ENCODE results near the gene RTL10. TPM values are rescaled to one million over a fixed set of nuclear protein-coding genes. Genes with fewer than 3 reads are reported as not detected.

RTL10 gene
- total and polyA plus RNA-seq, 2 of the 13 experiments (the other 11 are each of a cell fraction or from before 2014, with no cell fraction given) = 14.1 to 15.8 TPM

GRCh38 chr22:19853058-19853878 is 1.4 kb downstream of the RTL10 start:
- Histone ChIP-seq H3K27ac (ENCODE audit: extremely low read length, insufficient read depth, low read length) (peak overlapping the region; percentile 81), H4K20me1 (ENCODE audit: insufficient read depth, low read length) (peaks cover 9% of the 10 kb centered on the region), H3K27me3 (ENCODE audit: control insufficient read depth in 1 of 2, insufficient read depth in 2 of 2, low read length in 2 of 2) (no peaks in the 10 kb centered on the region; a peak in 1 of 5 replicates), H2AFZ (ENCODE audit: low read length) (no peak overlapping the region), H3K9ac (ENCODE audit: insufficient read depth, low read depth, low read length) (peak overlapping the region; percentile 95), H3K4me1 (ENCODE audit: insufficient read depth, low read length) (peaks cover 61% of the 10 kb centered on the region), H3K36me3 (replicated peaks in 1 of 2; ENCODE audit: control insufficient read depth in 1 of 2, insufficient read depth in 2 of 2, low read length in 2 of 2) (peaks cover 6 to 26% of the 10 kb centered on the region in 2 experiments), H3K4me3 (replicated peaks in 1 of 3; ENCODE audit: insufficient read depth in 1 of 3, low read depth in 2 of 3, low read length in 3 of 3) (peak overlapping the region; percentile 70 to 96 (median 94)), H3K79me2 (ENCODE audit: insufficient read depth, low read length) (peaks cover 45% of the 10 kb centered on the region), H3K9me3 (ENCODE audit: low read length) (no peaks in the 10 kb centered on the region), H3K4me2 (ENCODE audit: low read depth, low read length) (peak overlapping the region; percentile 80)
- FAIRE-seq = no peak
- CTCF ChIA-PET (ENCODE audit: low intra/inter-chr PET ratio, low total read pairs) = no interaction called here
- WGBS (ENCODE audit: low lambda C conversion rate) = 24% methylated on average over 10 of the region's 11 CpGs
- DNase-seq (ENCODE audit: low spot score) = no peak
- ATAC-seq = no peak
- POLR2A ChIA-PET = interaction anchor here (1.4 to 3.2 kb wide), 4 partner anchors 12 to 123 kb away, joined by 5 to 18 read pairs (median 6); partner anchors contain the start of genes COMT and TXNRD2
- in situ Hi-C loops (cut with HindIII; ENCODE audit: extremely low pct_ligation_motif_present, low pct_unique_long_range_greater_than_20kb) = loop anchor here (5.0 kb wide), 1 partner anchor 49 kb away; no protein-coding TSS in a partner anchor
- BruUV-seq (replicated peaks) = TSS peak; percentile 32
- intact Hi-C loops (cut with micrococcal nuclease; ENCODE audit: unreplicated experiment) = no loop called here
- TF ChIP-seq ZNF530 (CRISPR knock-in tag; IDR thresholded peaks at IDR 0.05; ENCODE audit: low read depth) (no peak), ZZZ3 (CRISPR knock-in tag; IDR thresholded peaks at IDR 0.05; ENCODE audit: borderline replicate concordance) (no peak), LCORL (IDR thresholded peaks at IDR 0.05) (no peak), LCORL (CRISPR knock-in tag; IDR thresholded peaks at IDR 0.05) (0 out of 2 replicates have a peak, but pooled peaks have one; percentile 27), RORA (CRISPR knock-in tag; IDR thresholded peaks at IDR 0.05) (no peak), KDM3A (CRISPR knock-in tag; IDR thresholded peaks at IDR 0.05; ENCODE audit: low read depth) (no peak), PHF5A (CRISPR knock-in tag; IDR thresholded peaks at IDR 0.05; ENCODE audit: low read depth, unreplicated experiment) (no peak)

All from HepG2 (cell line).